ENCODE results near the gene ELN.

ELN gene

GRCh38 chr7:73992101-73992562 lies 35.8 kb upstream of the ELN start:
- peak; percentile 46 for DNase-seq (ENCODE audit: low read depth)
- TF ChIP-seq CTCF (conservative IDR thresholded peaks at IDR 0.05; ENCODE audit: control insufficient read depth, insufficient read depth, low read depth, low read length), result no peak
- H3K4me3 ChIP-seq (ENCODE audit: control insufficient read depth, low read depth, low read length), result no peak overlapping the region

GRCh38 chr7:73994023-73994422 lies 34.0 kb upstream of the ELN start:
- TF ChIP-seq CTCF (conservative IDR thresholded peaks at IDR 0.05; ENCODE audit: control insufficient read depth, insufficient read depth, low read depth, low read length), result no peak
- H3K4me3 ChIP-seq (ENCODE audit: control insufficient read depth, low read depth, low read length), result no peak overlapping the region
- no peak for DNase-seq (ENCODE audit: low read depth)

- DNase-seq (ENCODE audit: low read depth), result no peak
- H3K4me3 ChIP-seq (ENCODE audit: control insufficient read depth, low read depth, low read length), result no peak overlapping the region
- no peak for TF ChIP-seq CTCF (conservative IDR thresholded peaks at IDR 0.05; ENCODE audit: control insufficient read depth, insufficient read depth, low read depth, low read length)
Measured at GRCh38 chr7:73994761-73995160, 33.2 kb upstream of the ELN start.

GRCh38 chr7:73995330-73995729 lies 32.6 kb upstream of the ELN start:
- TF ChIP-seq CTCF (conservative IDR thresholded peaks at IDR 0.05; ENCODE audit: control insufficient read depth, insufficient read depth, low read depth, low read length), result no peak
- H3K4me3 ChIP-seq (ENCODE audit: control insufficient read depth, low read depth, low read length), result no peak overlapping the region
- DNase-seq (ENCODE audit: low read depth), result peak; percentile 49

- no peak for DNase-seq (ENCODE audit: low read depth)
- no peak for TF ChIP-seq CTCF (conservative IDR thresholded peaks at IDR 0.05; ENCODE audit: control insufficient read depth, insufficient read depth, low read depth, low read length)
- no peak overlapping the region for H3K4me3 ChIP-seq (ENCODE audit: control insufficient read depth, low read depth, low read length)
Measured at GRCh38 chr7:73995821-73996511, 32.0 kb upstream of the ELN start.

GRCh38 chr7:73997056-73997455 lies 30.9 kb upstream of the ELN start:
- no peak for DNase-seq (ENCODE audit: low read depth)
- H3K4me3 ChIP-seq (ENCODE audit: control insufficient read depth, low read depth, low read length), result no peak overlapping the region
- no peak for TF ChIP-seq CTCF (conservative IDR thresholded peaks at IDR 0.05; ENCODE audit: control insufficient read depth, insufficient read depth, low read depth, low read length)
